HFF-Myc (cell line): ENCODE measurements around the gene ZIC5.

Experiments used
- DNase-seq: peaks from one replicate; pipeline ENCODE4 v3.0.0-alpha.2; 2011; ENCODE audit warnings: low read depth; ENCODE audit errors: extremely low read depth
- H3K4me3 ChIP-seq: replicated peaks from 2 replicates; pipeline ENCODE4 v1.5.1; 2011; ENCODE audit warnings: low read depth, mild to moderate bottlenecking, control low read depth, low read length
- CTCF ChIP-seq: IDR thresholded peaks from 2 replicates; pipeline ENCODE4 v1.5.1; 2012; ENCODE audit warnings: mild to moderate bottlenecking, low read depth, low read length, control low read depth; ENCODE audit errors: missing control alignments

The ZIC5 gene

GRCh38 chr13:99923877-99924582 is 47.5 kb downstream of the ZIC5 start:
- no peak for DNase-seq
- no peak overlapping the region for H3K4me3 ChIP-seq
- no peak for TF ChIP-seq CTCF

GRCh38 chr13:99922631-99923404 is 48.7 kb downstream of the ZIC5 start:
- no peak overlapping the region for H3K4me3 ChIP-seq
- no peak for DNase-seq
- no peak for TF ChIP-seq CTCF

- H3K4me3 ChIP-seq, result no peak overlapping the region
- TF ChIP-seq CTCF, result no peak
- DNase-seq, result no peak
Observed at GRCh38 chr13:99919132-99919531, 52.4 kb downstream of the ZIC5 start.

GRCh38 chr13:99916366-99917103 is 55.0 kb downstream of the ZIC5 start:
- TF ChIP-seq CTCF, result peak; percentile 89
- DNase-seq, result peak; percentile 52
- no peak overlapping the region for H3K4me3 ChIP-seq

GRCh38 chr13:99913167-99913566 is 58.4 kb downstream of the ZIC5 start:
- TF ChIP-seq CTCF, result no peak
- DNase-seq, result no peak
- no peak overlapping the region for H3K4me3 ChIP-seq
